ENCODE data around the gene RAP1GDS1.

DNA sequence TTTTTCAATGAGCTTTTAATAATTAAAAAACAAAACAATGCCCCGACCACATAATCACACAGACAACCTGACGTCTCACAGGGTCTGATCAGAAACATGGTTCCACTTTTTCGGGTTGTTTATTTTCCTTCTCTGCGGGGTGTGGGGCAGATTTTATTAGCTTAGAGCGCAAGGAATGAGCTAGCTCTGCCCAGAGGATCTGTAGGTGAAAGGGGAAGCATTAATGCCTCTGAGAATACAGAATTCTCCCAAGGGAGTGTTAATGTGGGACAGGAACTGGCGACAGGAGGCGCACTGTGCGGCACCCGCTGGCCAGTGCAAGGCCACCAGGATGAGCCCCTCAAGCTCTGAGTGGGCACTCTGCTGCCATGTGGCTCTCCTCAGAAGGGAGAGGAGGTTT is 215.7 kb downstream of the RAP1GDS1 start:
- TF ChIP-seq JUND (IDR thresholded peaks at IDR 0.05) (no peak), EGR1 (IDR thresholded peaks at IDR 0.05; ENCODE audit: low read depth in 2 of 2) (no peak), SP1 (IDR thresholded peaks at IDR 0.05) (no peak)
- TF ChIP-seq, protein P1, sequence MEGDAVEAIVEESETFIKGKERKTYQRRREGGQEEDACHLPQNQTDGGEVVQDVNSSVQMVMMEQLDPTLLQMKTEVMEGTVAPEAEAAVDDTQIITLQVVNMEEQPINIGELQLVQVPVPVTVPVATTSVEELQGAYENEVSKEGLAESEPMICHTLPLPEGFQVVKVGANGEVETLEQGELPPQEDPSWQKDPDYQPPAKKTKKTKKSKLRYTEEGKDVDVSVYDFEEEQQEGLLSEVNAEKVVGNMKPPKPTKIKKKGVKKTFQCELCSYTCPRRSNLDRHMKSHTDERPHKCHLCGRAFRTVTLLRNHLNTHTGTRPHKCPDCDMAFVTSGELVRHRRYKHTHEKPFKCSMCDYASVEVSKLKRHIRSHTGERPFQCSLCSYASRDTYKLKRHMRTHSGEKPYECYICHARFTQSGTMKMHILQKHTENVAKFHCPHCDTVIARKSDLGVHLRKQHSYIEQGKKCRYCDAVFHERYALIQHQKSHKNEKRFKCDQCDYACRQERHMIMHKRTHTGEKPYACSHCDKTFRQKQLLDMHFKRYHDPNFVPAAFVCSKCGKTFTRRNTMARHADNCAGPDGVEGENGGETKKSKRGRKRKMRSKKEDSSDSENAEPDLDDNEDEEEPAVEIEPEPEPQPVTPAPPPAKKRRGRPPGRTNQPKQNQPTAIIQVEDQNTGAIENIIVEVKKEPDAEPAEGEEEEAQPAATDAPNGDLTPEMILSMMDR (IDR thresholded peaks at IDR 0.05; ENCODE audit: low read depth, low read length, missing input control) = no peak
- TF ChIP-seq, protein P2, sequence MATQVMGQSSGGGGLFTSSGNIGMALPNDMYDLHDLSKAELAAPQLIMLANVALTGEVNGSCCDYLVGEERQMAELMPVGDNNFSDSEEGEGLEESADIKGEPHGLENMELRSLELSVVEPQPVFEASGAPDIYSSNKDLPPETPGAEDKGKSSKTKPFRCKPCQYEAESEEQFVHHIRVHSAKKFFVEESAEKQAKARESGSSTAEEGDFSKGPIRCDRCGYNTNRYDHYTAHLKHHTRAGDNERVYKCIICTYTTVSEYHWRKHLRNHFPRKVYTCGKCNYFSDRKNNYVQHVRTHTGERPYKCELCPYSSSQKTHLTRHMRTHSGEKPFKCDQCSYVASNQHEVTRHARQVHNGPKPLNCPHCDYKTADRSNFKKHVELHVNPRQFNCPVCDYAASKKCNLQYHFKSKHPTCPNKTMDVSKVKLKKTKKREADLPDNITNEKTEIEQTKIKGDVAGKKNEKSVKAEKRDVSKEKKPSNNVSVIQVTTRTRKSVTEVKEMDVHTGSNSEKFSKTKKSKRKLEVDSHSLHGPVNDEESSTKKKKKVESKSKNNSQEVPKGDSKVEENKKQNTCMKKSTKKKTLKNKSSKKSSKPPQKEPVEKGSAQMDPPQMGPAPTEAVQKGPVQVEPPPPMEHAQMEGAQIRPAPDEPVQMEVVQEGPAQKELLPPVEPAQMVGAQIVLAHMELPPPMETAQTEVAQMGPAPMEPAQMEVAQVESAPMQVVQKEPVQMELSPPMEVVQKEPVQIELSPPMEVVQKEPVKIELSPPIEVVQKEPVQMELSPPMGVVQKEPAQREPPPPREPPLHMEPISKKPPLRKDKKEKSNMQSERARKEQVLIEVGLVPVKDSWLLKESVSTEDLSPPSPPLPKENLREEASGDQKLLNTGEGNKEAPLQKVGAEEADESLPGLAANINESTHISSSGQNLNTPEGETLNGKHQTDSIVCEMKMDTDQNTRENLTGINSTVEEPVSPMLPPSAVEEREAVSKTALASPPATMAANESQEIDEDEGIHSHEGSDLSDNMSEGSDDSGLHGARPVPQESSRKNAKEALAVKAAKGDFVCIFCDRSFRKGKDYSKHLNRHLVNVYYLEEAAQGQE (IDR thresholded peaks at IDR 0.05) = no peak
- TF ChIP-seq, protein P3, sequence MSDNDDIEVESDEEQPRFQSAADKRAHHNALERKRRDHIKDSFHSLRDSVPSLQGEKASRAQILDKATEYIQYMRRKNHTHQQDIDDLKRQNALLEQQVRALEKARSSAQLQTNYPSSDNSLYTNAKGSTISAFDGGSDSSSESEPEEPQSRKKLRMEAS (IDR thresholded peaks at IDR 0.05) = no peak
